Measurements from ENCODE around the gene PILRB. TPM values are rescaled to one million over a fixed set of nuclear protein-coding genes. Genes with fewer than 3 reads are reported as not detected.
"Not testable (repeated sequence)": the region's sequence is repeated elsewhere in the genome, so short reads cannot be mapped to it uniquely, and the experiment has no call there.

The PILRB gene
- total RNA-seq, 1 donor from 2014 or later = 79.4 TPM

DNA sequence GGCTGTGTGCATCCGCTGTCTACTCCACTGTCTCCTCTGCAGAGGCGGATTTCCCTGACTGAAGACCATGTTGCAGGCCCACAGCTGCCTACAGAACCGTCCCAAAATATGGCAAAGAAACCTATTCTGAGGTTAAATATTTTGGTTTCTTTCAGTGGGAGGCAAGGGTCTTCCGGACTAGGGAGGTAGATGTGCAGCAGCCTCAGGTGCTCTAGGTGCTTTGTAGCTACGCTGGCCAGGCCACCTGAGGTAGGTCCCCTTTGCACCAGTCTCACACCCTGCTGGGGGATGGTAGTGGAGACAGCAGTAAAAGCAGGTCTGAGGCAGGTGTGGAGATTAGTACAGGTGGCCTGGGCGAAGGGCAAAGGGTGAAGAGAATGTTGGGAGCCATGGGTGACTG, 8.2 kb upstream of the PILRB start:
- ATAC-seq (ENCODE audit: low read depth) (no peak), DNase-seq (no peak)
- peaks cover 70% of the 10 kb centered on the region for H3K36me3 Mint-ChIP-seq (ENCODE audit: low read depth)
- CTCF ChIA-PET = no interaction called here
- peaks cover 15% of the 10 kb centered on the region for H3K4me1 Mint-ChIP-seq
- POLR2A ChIA-PET = interaction anchor here (1.2 kb wide), 1 partner anchor 79 kb away, joined by 5 read pairs; the partner anchor contains the start of gene ZCWPW1
- TF ChIP-seq CTCF (IDR thresholded peaks at IDR 0.05) = no peak
- H3K27ac Mint-ChIP-seq = no peak overlapping the region
- H3K9me3 Mint-ChIP-seq = no peaks in the 10 kb centered on the region
- no peak overlapping the region for H3K4me3 Mint-ChIP-seq
- no peaks in the 10 kb centered on the region for H3K27me3 Mint-ChIP-seq
- intact Hi-C loops (cut with micrococcal nuclease) = loop anchor here (10.0 kb wide), 2 partner anchors 155 to 435 kb away; partner anchors contain the start of gene TRIM4

DNA sequence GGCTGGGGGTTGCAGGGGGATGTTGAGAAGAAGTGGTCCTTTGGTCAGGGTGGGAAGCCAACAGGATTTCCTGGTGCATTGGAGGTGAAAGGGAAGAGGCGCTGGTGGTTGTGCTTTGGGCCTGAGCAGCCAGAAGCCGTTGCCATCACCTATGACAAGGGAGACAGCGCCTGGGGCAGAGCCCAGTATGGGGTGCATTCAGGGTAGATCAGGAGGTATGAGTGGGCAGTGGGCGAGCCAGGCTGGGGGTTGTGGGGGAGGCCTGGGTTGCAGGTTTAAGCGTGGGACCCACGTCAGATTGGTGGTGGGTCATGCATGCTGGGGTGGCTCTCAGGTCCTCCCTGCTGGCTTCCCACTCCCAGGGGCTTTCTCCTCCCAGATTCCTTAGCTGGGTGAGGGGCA, 6.3 kb upstream of the PILRB start:
- Mint-ChIP-seq H3K9me3 (no peaks in the 10 kb centered on the region), H3K27me3 (no peaks in the 10 kb centered on the region), H3K27ac (no peak overlapping the region), H3K36me3 (ENCODE audit: low read depth) (peaks cover 75% of the 10 kb centered on the region), H3K4me1 (peaks cover 7% of the 10 kb centered on the region), H3K4me3 (no peak overlapping the region)
- intact Hi-C loops (cut with micrococcal nuclease) = no loop called here
- no peak for TF ChIP-seq CTCF (IDR thresholded peaks at IDR 0.05)
- no peak for ATAC-seq (ENCODE audit: low read depth)
- POLR2A ChIA-PET = no interaction called here
- CTCF ChIA-PET = no interaction called here
- no peak for DNase-seq

DNA sequence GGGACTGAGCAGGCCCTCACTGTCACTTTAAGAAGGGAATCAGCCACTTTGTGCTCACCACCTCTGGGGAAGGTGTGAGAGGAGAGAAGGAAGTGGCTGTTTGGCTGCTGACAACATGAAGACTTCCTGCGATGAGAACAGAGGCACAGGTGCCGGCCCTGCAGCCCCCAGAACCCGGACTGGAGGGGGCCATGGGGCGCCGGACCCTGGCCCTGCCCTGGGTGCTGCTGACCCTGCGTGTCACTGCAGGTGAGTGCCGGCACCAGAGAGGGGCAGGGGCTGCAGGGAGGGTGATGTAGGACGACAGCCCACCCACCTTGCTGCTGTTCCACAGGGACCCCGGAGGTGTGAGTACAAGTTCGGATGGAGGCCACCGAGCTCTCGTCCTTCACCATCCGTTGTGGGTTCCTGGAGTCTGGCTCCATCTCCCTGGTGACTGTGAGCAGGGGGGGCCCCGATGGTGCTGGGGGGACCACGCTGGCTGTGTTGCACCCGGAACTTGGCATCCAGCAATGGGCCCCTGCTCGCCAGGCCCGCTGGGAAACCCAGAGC, 5.6 kb upstream of the PILRB start:
- intact Hi-C loops (cut with micrococcal nuclease) = not testable (repeated sequence)

GRCh38 chr7:100352984-100353684, 4.8 kb upstream of the PILRB start:
- Mint-ChIP-seq H3K4me3 (no peak overlapping the region), H3K4me1 (peaks cover 16% of the 10 kb centered on the region), H3K36me3 (ENCODE audit: low read depth) (peaks cover 72% of the 10 kb centered on the region), H3K27ac (no peak overlapping the region), H3K27me3 (no peaks in the 10 kb centered on the region), H3K9me3 (no peaks in the 10 kb centered on the region)
- TF ChIP-seq CTCF (IDR thresholded peaks at IDR 0.05) = no peak
- ATAC-seq (ENCODE audit: low read depth) (no peak), DNase-seq (no peak)
- CTCF ChIA-PET = interaction anchor here (1.8 kb wide), 1 partner anchor 8 kb away, joined by 4 read pairs; no protein-coding TSS in a partner anchor
- POLR2A ChIA-PET = interaction anchor here (0.6 to 2.0 kb wide), 3 partner anchors 15 to 347 kb away, joined by 3 to 8 read pairs (median 5); no protein-coding TSS in a partner anchor
- intact Hi-C loops (cut with micrococcal nuclease) = no loop called here

More for the DNA sequence above, 5.6 kb upstream of the PILRB start:
- ChIA-PET POLR2A (interaction anchor here (0.6 to 2.0 kb wide), 2 partner anchors 16 to 17 kb away, joined by 3 to 8 read pairs; no protein-coding TSS in a partner anchor), CTCF (interaction anchor here (1.8 kb wide), 1 partner anchor 7 kb away, joined by 4 read pairs; no protein-coding TSS in a partner anchor)
- DNase-seq, H3K4me3 Mint-ChIP-seq, H3K27ac Mint-ChIP-seq, H3K9me3 Mint-ChIP-seq, H3K27me3 Mint-ChIP-seq, H3K4me1 Mint-ChIP-seq: not testable (repeated sequence)
- peak; percentile 74 for ATAC-seq (ENCODE audit: low read depth)
- H3K36me3 Mint-ChIP-seq (ENCODE audit: low read depth) = peaks cover 73% of the 10 kb centered on the region

- DNase-seq (no peak), ATAC-seq (ENCODE audit: low read depth) (no peak)
- CTCF ChIA-PET = interaction anchor here (1.8 kb wide), 1 partner anchor 9 kb away, joined by 4 read pairs; no protein-coding TSS in a partner anchor
Measured at GRCh38 chr7:100353685-100354330, 4.1 kb upstream of the PILRB start.

More at GRCh38 chr7:100353685-100354330, 4.1 kb upstream of the PILRB start:
- no peak for TF ChIP-seq CTCF (IDR thresholded peaks at IDR 0.05)
- Mint-ChIP-seq H3K4me3 (no peak overlapping the region), H3K36me3 (ENCODE audit: low read depth) (peaks cover 75% of the 10 kb centered on the region), H3K27ac (peak overlapping the region; percentile 53), H3K27me3 (no peaks in the 10 kb centered on the region), H3K4me1 (peaks cover 23% of the 10 kb centered on the region), H3K9me3 (no peaks in the 10 kb centered on the region)
- POLR2A ChIA-PET = interaction anchor here (0.6 to 2.0 kb wide), 2 partner anchors 15 to 347 kb away, joined by 5 to 8 read pairs; no protein-coding TSS in a partner anchor
- intact Hi-C loops (cut with micrococcal nuclease) = no loop called here
